H1 (cell line): ENCODE measurements around the gene LOXL1. TPM values are rescaled to one million over a fixed set of nuclear protein-coding genes. Genes with fewer than 3 reads are reported as not detected.
A peak's percentile ranks its signal among the peaks of the same experiment; 100 is the strongest.

Experiments used
- CTCF ChIA-PET: fragments of 300-600 bp; sonication (Branson Sonifier 250); formaldehyde crosslinking; loops from one replicate; lab custom pipeline; 2021; ENCODE audit not compliant: partially characterized antibody; lab: Charles Lee
- POLR2A ChIA-PET: fragments of 300-600 bp; sonication (Branson Sonifier 250); formaldehyde crosslinking; loops from one replicate; lab custom pipeline; 2021; ENCODE audit warnings: inconsistent platforms; ENCODE audit not compliant: partially characterized antibody; lab: Charles Lee
- DNase-seq, 2 experiments: peaks; one replicate each; pipeline versions ENCODE4 v3.0.0 to v3.0.0-alpha.2; 2010 to 2022; ENCODE audit warnings: low spot score in 2 of 2, low read depth in 1 of 2, mixed read lengths in 1 of 2
- FAIRE-seq: peaks from 2 replicates; lab custom pipeline; 2011; peaks lifted over from hg19 to GRCh38; lab: Jason Lieb, UNC
- H2AFZ ChIP-seq: 2 replicates; pipeline ENCODE4 v1.8.1; 2012; ENCODE audit warnings: low read length, inconsistent platforms
- H2AK5ac ChIP-seq: 2 replicates; pipeline ENCODE4 v1.6.1; 2013; ENCODE audit warnings: low read depth, low read length
- H2BK120ac ChIP-seq: replicated peaks from 2 replicates; pipeline ENCODE3; 2013; ENCODE audit warnings: low read depth, low read length, inconsistent platforms
- H2BK12ac ChIP-seq: 2 replicates; pipeline ENCODE4 v1.6.1; 2013; ENCODE audit warnings: low read depth, low read length
- H2BK15ac ChIP-seq: 2 replicates; pipeline ENCODE4 v1.6.1; 2013; ENCODE audit warnings: low read length
- H2BK20ac ChIP-seq: 2 replicates; pipeline ENCODE4 v1.6.1; 2013; ENCODE audit warnings: low read length
- H2BK5ac ChIP-seq: 2 replicates; pipeline ENCODE4 v1.6.1; 2013; ENCODE audit warnings: low read depth, low read length
- H3K14ac ChIP-seq: 2 replicates; pipeline ENCODE4 v1.6.1; 2013; ENCODE audit warnings: inconsistent platforms; ENCODE audit not compliant: insufficient read length
- H3K18ac ChIP-seq: 2 replicates; pipeline ENCODE4 v1.6.1; 2013; ENCODE audit warnings: low read length; ENCODE audit errors: extremely low read depth
- H3K23ac ChIP-seq: 2 replicates; pipeline ENCODE4 v1.6.1; 2013; ENCODE audit warnings: inconsistent platforms; ENCODE audit not compliant: insufficient read length
- H3K23me2 ChIP-seq: 2 replicates; pipeline ENCODE4 v1.6.1; 2013; ENCODE audit warnings: low read depth, low read length
- H3K27ac ChIP-seq: 2 replicates; pipeline ENCODE4 v1.6.1; 2011; ENCODE audit warnings: low read depth, low read length, inconsistent platforms
- H3K27me3 ChIP-seq, 4 experiments: replicated peaks in 1 of 4; 1 replicate in 1 of 4; 2 replicates in 3 of 4; pipeline versions ENCODE4 v1.6.1 to v1.8.1; 2011 to 2013; ENCODE audit warnings: low read length in 3 of 4, mild to moderate bottlenecking in 3 of 4, inconsistent platforms in 2 of 4, mixed read lengths in 2 of 4, moderate library complexity in 1 of 4; ENCODE audit not compliant: control insufficient read depth in 3 of 4, insufficient read depth in 3 of 4; ENCODE audit errors: extremely low read depth in 1 of 4
- H3K36me3 ChIP-seq, 4 experiments: 2 replicates each; pipeline versions ENCODE4 v1.6.1 to v1.8.1; 2011 to 2013; ENCODE audit warnings: mild to moderate bottlenecking in 4 of 4, low read length in 3 of 4, moderate library complexity in 2 of 4, control low read depth in 1 of 4, inconsistent platforms in 1 of 4; ENCODE audit not compliant: insufficient read depth in 4 of 4, control insufficient read depth in 2 of 4
- H3K4ac ChIP-seq: replicated peaks from 2 replicates; pipeline ENCODE3; 2013; ENCODE audit warnings: low read length, low read depth, mixed read lengths, inconsistent platforms; ENCODE audit not compliant: insufficient read length
- H3K4me1 ChIP-seq, 4 experiments: replicated peaks in 1 of 4; 1 replicate in 1 of 4; 2 replicates in 3 of 4; pipeline versions ENCODE4 v1.6.1 to v1.8.1; 2011 to 2013; ENCODE audit warnings: low read length in 3 of 4, inconsistent platforms in 2 of 4, mixed read lengths in 1 of 4; ENCODE audit not compliant: insufficient read depth in 4 of 4, control insufficient read depth in 3 of 4
- H3K4me2 ChIP-seq, 2 experiments: 2 replicates each; pipeline versions ENCODE4 v1.6.1 to v1.8.1; 2011 to 2013; ENCODE audit warnings: low read depth in 2 of 2, low read length in 2 of 2, control low read depth in 1 of 2, inconsistent platforms in 1 of 2, mild to moderate bottlenecking in 1 of 2; ENCODE audit not compliant: insufficient read depth in 1 of 2
- H3K4me3 ChIP-seq, 4 experiments: fragments of 200-600, 300-600 bp in 1 of 4; sonication (generic), shearing (Covaris generic), sonication (Bioruptor Twin) in 1 of 4; 2 replicates each; pipeline versions ENCODE4 v1.5.1 to v1.8.1; 2011 to 2016; ENCODE audit warnings: low read length in 4 of 4, low read depth in 3 of 4, control low read depth in 2 of 4, inconsistent platforms in 2 of 4, mild to moderate bottlenecking in 2 of 4, mixed read lengths in 1 of 4, moderate library complexity in 1 of 4; ENCODE audit not compliant: insufficient read depth in 2 of 4; ENCODE audit errors: extremely low read depth in 1 of 4
- H3K56ac ChIP-seq: replicated peaks from 2 replicates; pipeline ENCODE3; 2013; ENCODE audit warnings: low read depth, mild to moderate bottlenecking, mixed read lengths, low read length, inconsistent platforms; ENCODE audit not compliant: insufficient read length
- H3K79me1 ChIP-seq: 2 replicates; pipeline ENCODE4 v1.6.1; 2013; ENCODE audit warnings: low read depth, low read length, control low read depth
- H3K79me2 ChIP-seq, 2 experiments: 2 replicates each; pipeline versions ENCODE4 v1.6.1 to v1.8.1; 2012 to 2013; ENCODE audit warnings: low read length in 2 of 2, mild to moderate bottlenecking in 2 of 2, inconsistent platforms in 1 of 2; ENCODE audit not compliant: insufficient read depth in 2 of 2, control insufficient read depth in 1 of 2
- H3K9ac ChIP-seq, 4 experiments: replicated peaks in 1 of 4; 1 replicate in 1 of 4; 2 replicates in 3 of 4; pipeline versions ENCODE4 v1.6.1 to v1.8.1; 2011 to 2013; ENCODE audit warnings: low read depth in 3 of 4, low read length in 3 of 4, control low read depth in 2 of 4, mild to moderate bottlenecking in 2 of 4, moderate library complexity in 2 of 4, inconsistent platforms in 1 of 4; ENCODE audit errors: extremely low read depth in 1 of 4
- H3K9me3 ChIP-seq, 2 experiments: 2 replicates each; pipeline versions ENCODE4 v1.6.1 to v1.8.1; 2012 to 2013; ENCODE audit warnings: mild to moderate bottlenecking in 2 of 2, moderate library complexity in 2 of 2, control low read depth in 1 of 2, inconsistent platforms in 1 of 2, low read depth in 1 of 2, low read length in 1 of 2, mixed read lengths in 1 of 2; ENCODE audit not compliant: insufficient read depth in 2 of 2
- H4K20me1 ChIP-seq, 2 experiments: replicated peaks in 1 of 2; 2 replicates each; pipeline versions ENCODE3 to v1.8.1; 2011 to 2013; ENCODE audit warnings: inconsistent platforms in 2 of 2, low read length in 2 of 2, mild to moderate bottlenecking in 1 of 2; ENCODE audit not compliant: insufficient read depth in 2 of 2, control insufficient read depth in 1 of 2
- H4K5ac ChIP-seq: 2 replicates; pipeline ENCODE4 v1.6.1; 2013; ENCODE audit warnings: low read length, low read depth, mixed read lengths, inconsistent platforms; ENCODE audit not compliant: insufficient read length
- H4K8ac ChIP-seq: 2 replicates; pipeline ENCODE4 v1.8.0; 2013; ENCODE audit warnings: mild to moderate bottlenecking, moderate library complexity, low read length, inconsistent platforms; ENCODE audit not compliant: insufficient read depth; ENCODE audit errors: extremely low read depth
- H4K91ac ChIP-seq: replicated peaks from 2 replicates; pipeline ENCODE3; 2013; ENCODE audit warnings: low read length, mixed read lengths, inconsistent platforms; ENCODE audit not compliant: insufficient read length
- EZH2 ChIP-seq: fragments of 200-600 bp; sonication (generic); IDR thresholded peaks from 2 replicates; pipeline ENCODE4 v1.7.1; 2012; ENCODE audit warnings: low read depth, mild to moderate bottlenecking, moderate library complexity, low read length, inconsistent platforms; ENCODE audit not compliant: severe bottlenecking
- SP1 ChIP-seq: IDR thresholded peaks from 2 replicates; pipeline ENCODE4 v1.6.1; 2011; ENCODE audit warnings: low read depth, low read length
- TEAD4 ChIP-seq: IDR thresholded peaks from 2 replicates; pipeline ENCODE4 v1.6.1; 2012; ENCODE audit warnings: low read depth, low read length, inconsistent platforms, mixed read lengths
- USF2 ChIP-seq: IDR thresholded peaks from 2 replicates; pipeline ENCODE4 v1.6.1; 2011; ENCODE audit warnings: low read length, improper control_type of control experiment
- WGBS, 2 experiments: shearing (Covaris generic) in 1 of 2; methylation state at CpG; one replicate each; pipeline versions ENCODE4 v1.1.6 to v1.1.7; 2013 to 2015; ENCODE audit warnings: low lambda C conversion rate in 2 of 2, mixed read lengths in 2 of 2, inconsistent platforms in 1 of 2, low coverage in 1 of 2, missing lambda C conversion rate in 1 of 2; ENCODE audit not compliant: insufficient replicate concordance in 2 of 2, insufficient coverage in 1 of 2, insufficient read length in 1 of 2; ENCODE audit errors: extremely low coverage in 1 of 2, missing lambda C conversion rate in 1 of 2; 5-methylcytosine and 5-hydroxymethylcytosine counted together
- polyA plus RNA-seq, 7 experiments: library from polyadenylated mRNA; depleted of rRNA in 3 of 7; stranded (reverse) in 5 of 7; unstranded in 2 of 7; fragments of >200 nt in 5 of 7; fragments of 200-250 nt in 2 of 7; gene quantifications; 1 replicate in 5 of 7; 2 replicates in 1 of 7; 4 replicates in 1 of 7; pipeline versions ENCODE4 v1.2.1 to v1.2.3, GENCODE V29; 2011 to 2013; ENCODE audit warnings: missing spikeins in 2 of 7, mixed read lengths in 2 of 7
- total RNA-seq: library from RNA; stranded (reverse); fragmentation: NEBNext Ultra II Directional; extraction: Animal tissue kit (Norgen Biotek cat#: 25700); gene quantifications from 2 replicates; pipeline ENCODE4 v1.2.1, GENCODE V29; 2021

LOXL1 gene
- total and polyA plus RNA-seq, 2 of the 8 experiments (the other 6 are each of a cell fraction or from before 2014, with no cell fraction given): 8.1 to 14.4 TPM

GRCh38 chr15:73965758-73966113 is 39.5 kb downstream of the LOXL1 start:
- no peak overlapping the region for H3K4ac ChIP-seq
- ChIA-PET POLR2A (interaction anchor here (0.9 to 1.6 kb wide), 4 partner anchors 12 to 75 kb away, joined by 3 to 4 read pairs (median 4); no protein-coding TSS in a partner anchor), CTCF (interaction anchor here (0.6 to 4.0 kb wide), 16 partner anchors 9 to 939 kb away, joined by 3 to 55 read pairs (median 6); no protein-coding TSS in a partner anchor)
- WGBS, 2 experiments: 71% methylated on average over 2 of the region's 2 CpGs; no CpG with 5 or more reads in 1 of the 2 experiments
- TF ChIP-seq TEAD4 (no peak), EZH2 (no peak), USF2 (no peak), SP1 (no peak)
- H2AK5ac ChIP-seq: no peak overlapping the region
- H4K5ac ChIP-seq: no peak overlapping the region
- DNase-seq (no peak), FAIRE-seq (no peak)
- 0 out of 4 replicates have a peak overlapping the region, but pooled peaks of 1 of the 2 experiments have one; percentile 7 for H3K4me2 ChIP-seq
- H3K27ac ChIP-seq: no peak overlapping the region
- H3K79me2 ChIP-seq: no peaks in the 10 kb centered on the region
- no peaks in the 10 kb centered on the region for H3K27me3 ChIP-seq
- no peak overlapping the region for H3K4me3 ChIP-seq
- no peaks in the 10 kb centered on the region for H3K79me1 ChIP-seq
- no peak overlapping the region for H2BK12ac ChIP-seq
- H2BK5ac ChIP-seq: no peak overlapping the region
- peaks cover 0 to 13% (median 6%) of the 10 kb centered on the region in 4 experiments; a peak in 6 of 7 replicates for H3K4me1 ChIP-seq
- no peaks in the 10 kb centered on the region for H3K9me3 ChIP-seq
- no peaks in the 10 kb centered on the region for H3K36me3 ChIP-seq
- no peak overlapping the region for H3K18ac ChIP-seq
- no peak overlapping the region for H2AFZ ChIP-seq
- no peak overlapping the region for H3K9ac ChIP-seq
- H3K14ac ChIP-seq: no peak overlapping the region
- H3K23me2 ChIP-seq: no peaks in the 10 kb centered on the region
- no peak overlapping the region for H4K91ac ChIP-seq
- no peaks in the 10 kb centered on the region for H4K20me1 ChIP-seq
- no peak overlapping the region for H4K8ac ChIP-seq
- H2BK15ac ChIP-seq: no peak overlapping the region
- no peak overlapping the region for H3K23ac ChIP-seq
- no peak overlapping the region for H2BK20ac ChIP-seq
- no peak overlapping the region for H2BK120ac ChIP-seq
- H3K56ac ChIP-seq: no peak overlapping the region
